ENCODE data around the gene PIH1D1.

The PIH1D1 gene

DNA sequence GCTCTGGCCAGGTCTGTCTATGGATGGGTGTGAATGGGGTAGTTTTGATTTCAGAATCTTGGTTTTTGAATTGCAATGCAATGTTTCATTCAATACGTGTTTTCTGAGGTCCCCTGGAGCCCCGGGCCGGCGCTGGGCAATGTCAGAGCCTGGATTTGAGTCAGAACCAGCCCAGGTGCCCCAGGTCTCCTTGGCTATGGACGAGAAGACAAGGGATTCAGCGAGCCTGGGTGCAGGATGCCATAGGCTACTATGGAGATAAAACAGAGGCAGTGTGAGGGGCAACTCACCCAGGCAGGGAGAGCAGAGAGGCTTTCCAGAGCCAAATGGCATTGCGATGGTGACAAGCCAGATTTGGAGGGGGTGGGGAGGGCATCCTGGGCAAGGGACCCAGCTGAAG, 34.6 kb upstream of the PIH1D1 start:
- no peak for TF ChIP-seq EZH2phosphoT487 (IDR thresholded peaks at IDR 0.05; ENCODE audit: borderline replicate concordance)
- TF ChIP-seq, protein P1, sequence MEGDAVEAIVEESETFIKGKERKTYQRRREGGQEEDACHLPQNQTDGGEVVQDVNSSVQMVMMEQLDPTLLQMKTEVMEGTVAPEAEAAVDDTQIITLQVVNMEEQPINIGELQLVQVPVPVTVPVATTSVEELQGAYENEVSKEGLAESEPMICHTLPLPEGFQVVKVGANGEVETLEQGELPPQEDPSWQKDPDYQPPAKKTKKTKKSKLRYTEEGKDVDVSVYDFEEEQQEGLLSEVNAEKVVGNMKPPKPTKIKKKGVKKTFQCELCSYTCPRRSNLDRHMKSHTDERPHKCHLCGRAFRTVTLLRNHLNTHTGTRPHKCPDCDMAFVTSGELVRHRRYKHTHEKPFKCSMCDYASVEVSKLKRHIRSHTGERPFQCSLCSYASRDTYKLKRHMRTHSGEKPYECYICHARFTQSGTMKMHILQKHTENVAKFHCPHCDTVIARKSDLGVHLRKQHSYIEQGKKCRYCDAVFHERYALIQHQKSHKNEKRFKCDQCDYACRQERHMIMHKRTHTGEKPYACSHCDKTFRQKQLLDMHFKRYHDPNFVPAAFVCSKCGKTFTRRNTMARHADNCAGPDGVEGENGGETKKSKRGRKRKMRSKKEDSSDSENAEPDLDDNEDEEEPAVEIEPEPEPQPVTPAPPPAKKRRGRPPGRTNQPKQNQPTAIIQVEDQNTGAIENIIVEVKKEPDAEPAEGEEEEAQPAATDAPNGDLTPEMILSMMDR (conservative IDR thresholded peaks at IDR 0.05; ENCODE audit: low read length) = no peak
- Histone ChIP-seq H3K9me2 (replicated peaks; ENCODE audit: low read depth, low read length) (no peaks in the 10 kb centered on the region), H3K36me3 (ENCODE audit: insufficient read depth, low read length) (peaks cover 23% of the 10 kb centered on the region; the same call in 1 of the 2 replicates), H4K20me1 (ENCODE audit: insufficient read depth, low read length, poor library complexity, severe bottlenecking) (peaks cover 38% of the 10 kb centered on the region), H3K9ac (ENCODE audit: low read depth, low read length, poor library complexity, severe bottlenecking) (no peak overlapping the region), H3K9me3 (ENCODE audit: insufficient read depth, low read depth, low read length) (no peaks in the 10 kb centered on the region), H3K4me3 (ENCODE audit: low read length, poor library complexity, severe bottlenecking) (no peak overlapping the region), H3K27me3 (ENCODE audit: insufficient read depth, low read length, poor library complexity, severe bottlenecking) (peaks cover 9% of the 10 kb centered on the region), H3K4me1 (ENCODE audit: insufficient read depth, low read length, poor library complexity, severe bottlenecking) (peaks cover 18% of the 10 kb centered on the region), H3F3A (ENCODE audit: low read depth) (0 out of 2 replicates have a peak, but pooled peaks cover 2% of the 10 kb centered on the region), H3K79me2 (ENCODE audit: insufficient read depth, low read length) (peaks cover 39% of the 10 kb centered on the region), H2AFZ (ENCODE audit: low read length) (no peak overlapping the region), H3K4me2 (ENCODE audit: low read depth, low read length, poor library complexity, severe bottlenecking) (no peak overlapping the region)

DNA sequence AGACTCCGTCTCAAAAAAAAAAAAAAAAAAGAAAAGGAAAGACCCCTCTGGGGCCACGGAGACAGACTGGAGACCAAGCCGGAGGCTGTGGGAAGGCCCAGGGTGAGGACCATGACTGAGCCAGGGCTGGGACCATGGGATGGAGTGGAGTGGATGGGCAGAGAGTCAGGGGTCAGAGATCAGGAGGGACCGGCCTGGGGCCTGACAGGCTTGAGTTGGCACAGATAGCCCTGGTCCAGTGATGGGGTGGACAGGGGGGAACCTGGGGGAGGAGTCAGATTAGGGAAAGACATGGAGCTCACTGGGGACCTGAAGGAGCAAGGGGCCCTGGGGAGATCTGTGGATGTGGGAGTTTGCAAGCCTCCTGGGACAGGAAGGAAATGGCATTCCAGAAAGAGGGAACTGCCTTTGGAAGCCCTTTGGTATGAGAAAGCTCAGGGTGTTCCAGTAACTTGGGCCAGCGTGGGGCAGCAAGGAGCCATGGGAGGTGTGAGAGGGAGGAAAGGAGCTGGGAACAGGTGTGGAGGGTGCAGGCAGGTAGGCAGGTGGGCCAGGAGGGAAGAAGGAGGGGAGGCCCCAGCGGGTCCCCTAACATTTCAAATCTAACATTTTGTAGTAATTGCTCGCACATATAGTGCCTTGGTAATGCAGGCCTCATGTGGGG, 29.5 kb upstream of the PIH1D1 start:
- Histone ChIP-seq H3K9ac (ENCODE audit: low read depth, low read length, poor library complexity, severe bottlenecking) (no peak overlapping the region), H4K20me1 (ENCODE audit: insufficient read depth, low read length, poor library complexity, severe bottlenecking) (no peaks in the 10 kb centered on the region), H3K27me3 (ENCODE audit: insufficient read depth, low read length, poor library complexity, severe bottlenecking) (no peaks in the 10 kb centered on the region), H3K9me2 (replicated peaks; ENCODE audit: low read depth, low read length) (no peaks in the 10 kb centered on the region), H3F3A (ENCODE audit: low read depth) (no peaks in the 10 kb centered on the region), H3K4me3 (ENCODE audit: low read length, poor library complexity, severe bottlenecking) (no peak overlapping the region), H3K9me3 (ENCODE audit: insufficient read depth, low read depth, low read length) (no peaks in the 10 kb centered on the region), H3K36me3 (ENCODE audit: insufficient read depth, low read length) (no peaks in the 10 kb centered on the region), H3K4me1 (ENCODE audit: insufficient read depth, low read length, poor library complexity, severe bottlenecking) (peaks cover under 1% of the 10 kb centered on the region), H3K79me2 (ENCODE audit: insufficient read depth, low read length) (no peaks in the 10 kb centered on the region), H3K4me2 (ENCODE audit: low read depth, low read length, poor library complexity, severe bottlenecking) (no peak overlapping the region), H2AFZ (ENCODE audit: low read length) (no peak overlapping the region)
- TF ChIP-seq EZH2phosphoT487 (IDR thresholded peaks at IDR 0.05; ENCODE audit: borderline replicate concordance) = no peak
- TF ChIP-seq, protein P1 (conservative IDR thresholded peaks at IDR 0.05; ENCODE audit: low read length) = no peak

DNA sequence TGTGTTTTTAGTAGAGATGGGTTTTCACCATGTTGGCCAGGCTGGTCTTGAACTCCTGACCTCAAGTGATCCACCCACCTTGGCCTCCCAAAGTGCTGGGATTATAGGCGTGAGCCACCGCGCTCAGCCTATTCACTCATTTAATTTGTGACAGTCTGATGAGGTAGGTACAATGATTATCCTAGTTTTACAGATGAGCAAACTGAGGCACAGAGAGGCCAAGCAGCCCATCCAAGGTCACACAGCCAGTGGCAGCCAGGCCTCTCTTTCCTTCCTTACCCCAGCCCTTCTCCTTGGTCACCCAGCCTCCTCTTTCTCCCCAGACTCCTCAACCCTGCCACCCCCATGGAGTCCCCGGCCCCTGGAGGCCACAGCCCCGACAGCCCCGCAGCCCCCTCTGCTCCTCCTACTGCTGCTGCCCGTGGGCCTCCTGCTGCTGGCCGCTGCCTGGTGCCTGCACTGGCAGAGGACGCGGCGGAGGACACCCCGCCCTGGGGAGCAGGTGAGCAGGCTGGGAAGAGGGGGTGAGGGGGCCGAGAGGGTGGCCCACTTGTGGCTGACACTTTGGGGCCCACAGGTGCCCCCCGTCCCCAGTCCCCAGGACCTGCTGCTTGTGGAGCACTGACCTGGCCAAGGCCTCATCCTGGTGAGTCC, 28.5 kb upstream of the PIH1D1 start:
- no peaks in the 10 kb centered on the region for H3K27me3 ChIP-seq (ENCODE audit: insufficient read depth, low read length, poor library complexity, severe bottlenecking)
- no peak overlapping the region for H3K4me2 ChIP-seq (ENCODE audit: low read depth, low read length, poor library complexity, severe bottlenecking)
- H3F3A ChIP-seq (ENCODE audit: low read depth) = 0 out of 2 replicates have a peak, but pooled peaks cover 2% of the 10 kb centered on the region
- no peaks in the 10 kb centered on the region for H3K36me3 ChIP-seq (ENCODE audit: insufficient read depth, low read length)
- no peaks in the 10 kb centered on the region for H3K9me2 ChIP-seq (replicated peaks; ENCODE audit: low read depth, low read length)
- H3K9ac ChIP-seq (ENCODE audit: low read depth, low read length, poor library complexity, severe bottlenecking) = no peak overlapping the region
- no peak overlapping the region for H2AFZ ChIP-seq (ENCODE audit: low read length)
- H3K79me2 ChIP-seq (ENCODE audit: insufficient read depth, low read length) = no peaks in the 10 kb centered on the region
- no peak overlapping the region for H3K4me3 ChIP-seq (ENCODE audit: low read length, poor library complexity, severe bottlenecking)
- no peak for TF ChIP-seq EZH2phosphoT487 (IDR thresholded peaks at IDR 0.05; ENCODE audit: borderline replicate concordance)
- TF ChIP-seq, protein P1 (conservative IDR thresholded peaks at IDR 0.05; ENCODE audit: low read length) = no peak
- H3K9me3 ChIP-seq (ENCODE audit: insufficient read depth, low read depth, low read length) = no peaks in the 10 kb centered on the region
- H4K20me1 ChIP-seq (ENCODE audit: insufficient read depth, low read length, poor library complexity, severe bottlenecking) = no peaks in the 10 kb centered on the region
- peaks cover 10% of the 10 kb centered on the region for H3K4me1 ChIP-seq (ENCODE audit: insufficient read depth, low read length, poor library complexity, severe bottlenecking)

Measured in Loucy (cell line).